CD4-positive, alpha-beta memory T cell (primary cell): ENCODE results near the gene FRMD1. TPM values are rescaled to one million over a fixed set of nuclear protein-coding genes. Genes with fewer than 3 reads are reported as not detected.

Experiments used
- CTCF ChIA-PET: fragments of 350-600 bp; sonication (Branson Sonifier 250); formaldehyde crosslinking; loops from one replicate; lab custom pipeline; 2021; ENCODE audit warnings: inconsistent platforms; ENCODE audit not compliant: partially characterized antibody; lab: Charles Lee
- POLR2A ChIA-PET: fragments of 350-600 bp; sonication (Branson Sonifier 250); formaldehyde crosslinking; loops from one replicate; lab custom pipeline; 2021; ENCODE audit not compliant: partially characterized antibody; lab: Charles Lee
- DNase-seq, 5 donors: peaks; one replicate each; pipeline versions ENCODE4 v3.0.0 to v3.0.0-alpha.2; 2020 to 2022; ENCODE audit warnings: mixed read lengths in 1 of 5
- H3K27ac ChIP-seq: one replicate; pipeline ENCODE4 v1.7.0; 2013; ENCODE audit warnings: low read depth, low read length
- H3K27me3 ChIP-seq: 2 replicates; pipeline ENCODE4 v1.7.0; 2013; ENCODE audit warnings: mild to moderate bottlenecking, low read length, moderate library complexity; ENCODE audit not compliant: insufficient read depth
- H3K36me3 ChIP-seq: 2 replicates; pipeline ENCODE4 v1.7.0; 2013; ENCODE audit warnings: mild to moderate bottlenecking, low read length, moderate library complexity; ENCODE audit not compliant: insufficient read depth
- H3K4me1 ChIP-seq: 2 replicates; pipeline ENCODE4 v1.7.0; 2013; ENCODE audit warnings: mild to moderate bottlenecking, low read length, moderate library complexity; ENCODE audit not compliant: insufficient read depth
- H3K4me3 ChIP-seq, 2 donors: one replicate each; pipeline ENCODE4 v1.7.0; 2013; ENCODE audit warnings: low read length in 2 of 2, mild to moderate bottlenecking in 1 of 2
- H3K9me3 ChIP-seq, 2 donors: one replicate each; pipeline ENCODE4 v1.7.0; 2013; ENCODE audit warnings: low read length in 2 of 2, control low read depth in 1 of 2; ENCODE audit not compliant: control insufficient read depth in 1 of 2
- H3K27ac Mint-ChIP-seq, 7 donors: one replicate each; pipeline ENCODE4 v1.8.0; 2020 to 2021; ENCODE audit warnings: mixed read lengths in 7 of 7, mild to moderate bottlenecking in 6 of 7, inconsistent platforms in 3 of 7, moderate library complexity in 3 of 7
- H3K27me3 Mint-ChIP-seq, 2 donors: one replicate each; pipeline ENCODE4 v1.8.0; 2020 to 2021; ENCODE audit warnings: mixed read lengths in 2 of 2
- H3K36me3 Mint-ChIP-seq, 2 donors: one replicate each; pipeline ENCODE4 v1.8.0; 2020 to 2021; ENCODE audit warnings: mixed read lengths in 2 of 2, inconsistent platforms in 1 of 2, mild to moderate bottlenecking in 1 of 2
- H3K4me1 Mint-ChIP-seq, 4 donors: one replicate each; pipeline ENCODE4 v1.8.0; 2020 to 2021; ENCODE audit warnings: mixed read lengths in 4 of 4, mild to moderate bottlenecking in 1 of 4
- H3K4me3 Mint-ChIP-seq, 8 donors: one replicate each; pipeline ENCODE4 v1.8.0; 2020 to 2021; ENCODE audit warnings: mixed read lengths in 8 of 8, mild to moderate bottlenecking in 7 of 8, moderate library complexity in 6 of 8, inconsistent platforms in 3 of 8
- H3K9me3 Mint-ChIP-seq, 8 donors: one replicate each; pipeline ENCODE4 v1.8.0; 2020 to 2021; ENCODE audit warnings: mixed read lengths in 8 of 8, mild to moderate bottlenecking in 5 of 8, inconsistent platforms in 3 of 8, moderate library complexity in 1 of 8
- intact Hi-C: fragments of 100-400 bp; cut with micrococcal nuclease; formaldehyde crosslinking; loops from one replicate; pipeline ENCODE4 v1.15.1; 2023
- polyA plus RNA-seq, 2 donors: library from polyadenylated mRNA; unstranded; fragments of 300-500 nt; fragmentation: Illumina TruSeq; gene quantifications; one replicate each; pipeline ENCODE4 v1.2.3, GENCODE V29; 2021
- total RNA-seq, 2 experiments: library from RNA; stranded (reverse); gene quantifications; one replicate each; pipeline ENCODE4 v1.2.3, GENCODE V29; 2021

Gene FRMD1
- total and polyA plus RNA-seq, 4 experiments from 2014 or later: not detected

DNA sequence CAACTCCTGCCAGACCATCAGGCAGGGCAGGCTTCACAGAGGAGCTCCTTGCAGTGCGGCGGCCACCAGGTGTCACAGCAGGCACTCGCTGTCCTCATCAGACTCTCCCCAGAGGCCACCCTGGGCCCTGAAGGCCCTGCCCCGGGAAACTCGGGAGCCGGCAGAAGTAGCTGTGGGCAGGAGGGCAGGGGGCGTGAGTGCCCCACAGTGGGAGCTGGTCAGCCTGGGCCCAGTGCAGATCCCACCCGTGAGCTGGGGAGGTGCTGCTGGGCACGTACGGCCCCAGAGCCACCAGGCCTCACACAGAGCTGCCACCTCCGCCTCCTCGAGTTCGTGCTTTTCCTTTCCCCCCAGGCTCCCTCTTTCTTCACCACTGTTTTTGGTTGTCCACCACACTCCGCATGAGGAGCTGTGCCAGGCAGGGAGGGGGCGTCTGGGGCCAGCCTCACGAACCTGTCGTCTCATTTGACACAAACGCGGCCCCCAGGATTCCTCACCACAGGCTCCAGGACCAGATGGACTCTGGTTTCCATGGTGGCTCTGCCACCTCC is 33.8 kb downstream of the FRMD1 start:
- Mint-ChIP-seq H3K4me3 (no peak overlapping the region), H3K9me3 (peaks cover 0 to 16% (median 9%) of the 10 kb centered on the region in 8 donors), H3K27me3 (no peaks in the 10 kb centered on the region), H3K4me1 (no peaks in the 10 kb centered on the region), H3K27ac (no peak overlapping the region), H3K36me3 (no peaks in the 10 kb centered on the region)
- H3K36me3 ChIP-seq: no peaks in the 10 kb centered on the region
- ChIA-PET POLR2A (no interaction called here), CTCF (no interaction called here)
- DNase-seq: no peak
- no peaks in the 10 kb centered on the region for H3K4me1 ChIP-seq
- no peak overlapping the region for H3K4me3 ChIP-seq
- intact Hi-C loops: no loop called here
- no peak overlapping the region for H3K27ac ChIP-seq
- H3K27me3 ChIP-seq: no peaks in the 10 kb centered on the region
- H3K9me3 ChIP-seq: no peaks in the 10 kb centered on the region

DNA sequence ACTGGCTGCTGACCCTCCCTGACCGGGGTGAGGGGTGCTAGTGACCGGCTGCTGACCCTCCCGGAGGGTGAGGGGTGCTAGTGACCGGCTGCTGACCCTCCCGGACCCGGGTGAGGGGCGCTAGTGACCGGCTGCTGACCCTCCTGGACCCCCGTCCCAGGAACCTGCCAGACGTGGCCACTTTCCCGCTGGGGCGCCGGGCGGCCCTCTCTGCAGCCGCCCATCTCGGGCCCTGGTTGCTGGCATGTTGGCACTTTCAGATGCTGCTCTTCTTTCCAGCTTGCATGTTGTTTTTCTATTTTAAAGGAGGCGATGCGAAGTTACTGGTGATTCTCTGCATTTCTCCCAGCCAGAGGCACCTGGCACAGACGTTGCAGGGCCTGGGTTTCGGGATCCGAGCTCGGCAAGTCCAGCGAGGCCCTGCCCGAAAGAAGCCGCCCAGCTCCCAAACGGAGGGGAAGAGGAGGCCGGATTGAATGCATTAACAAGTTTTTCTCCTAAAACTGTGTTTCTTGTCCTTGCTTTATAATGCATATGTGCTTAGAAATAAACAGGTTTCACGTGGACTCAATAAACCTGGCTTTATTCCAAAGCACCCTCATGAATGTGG is 34.4 kb downstream of the FRMD1 start:
- no peak overlapping the region for H3K4me3 Mint-ChIP-seq
- H3K9me3 ChIP-seq: no peaks in the 10 kb centered on the region
- no peak overlapping the region for H3K27ac Mint-ChIP-seq
- H3K36me3 Mint-ChIP-seq: no peaks in the 10 kb centered on the region
- ChIA-PET POLR2A (no interaction called here), CTCF (no interaction called here)
- no peaks in the 10 kb centered on the region for H3K27me3 ChIP-seq
- intact Hi-C loops: no loop called here
- DNase-seq: no peak
- no peak overlapping the region for H3K27ac ChIP-seq
- H3K4me1 Mint-ChIP-seq: no peaks in the 10 kb centered on the region
- H3K4me3 ChIP-seq: no peak overlapping the region
- no peaks in the 10 kb centered on the region for H3K36me3 ChIP-seq
- peaks cover 0 to 22% (median 14%) of the 10 kb centered on the region in 8 donors for H3K9me3 Mint-ChIP-seq
- H3K4me1 ChIP-seq: no peaks in the 10 kb centered on the region
- H3K27me3 Mint-ChIP-seq: no peaks in the 10 kb centered on the region

DNA sequence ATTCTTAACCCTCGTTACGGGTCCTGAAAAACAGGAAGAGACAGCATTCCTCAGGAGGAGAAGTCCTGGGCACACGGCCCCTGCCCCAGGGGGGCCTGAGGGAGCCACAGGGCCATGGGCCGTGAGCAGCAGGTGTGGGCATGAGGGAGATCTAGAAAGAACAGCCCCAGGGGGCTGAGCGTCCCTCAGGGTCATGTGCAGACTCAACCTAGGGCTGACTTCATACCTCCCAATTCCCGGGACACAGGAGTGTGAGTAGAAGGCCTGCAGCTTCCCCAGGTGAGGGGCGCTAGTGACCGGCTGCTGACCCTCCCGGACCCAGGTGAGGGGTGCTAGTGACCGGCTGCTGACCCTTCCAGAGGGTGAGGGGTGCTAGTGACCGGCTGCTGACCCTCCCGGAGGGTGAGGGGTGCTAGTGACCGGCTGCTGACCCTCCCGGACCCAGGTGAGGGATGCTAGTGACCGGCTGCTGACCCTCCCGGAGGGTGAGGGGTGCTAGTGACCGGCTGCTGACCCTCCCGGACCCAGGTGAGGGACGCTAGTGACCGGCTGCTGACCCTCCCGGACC is 35.1 kb downstream of the FRMD1 start:
- CTCF ChIA-PET: no interaction called here
- Histone ChIP-seq H3K4me3 (no peak overlapping the region), H3K9me3 (no peaks in the 10 kb centered on the region), H3K27ac (no peak overlapping the region), H3K36me3 (no peaks in the 10 kb centered on the region), H3K27me3 (no peaks in the 10 kb centered on the region), H3K4me1 (no peaks in the 10 kb centered on the region)
- peaks cover 0 to 26% (median 18%) of the 10 kb centered on the region in 8 donors for H3K9me3 Mint-ChIP-seq
- no peak for DNase-seq
- intact Hi-C loops: no loop called here
- no peaks in the 10 kb centered on the region for H3K27me3 Mint-ChIP-seq
- POLR2A ChIA-PET: no interaction called here
- H3K4me1 Mint-ChIP-seq: no peaks in the 10 kb centered on the region
- H3K4me3 Mint-ChIP-seq: no peak overlapping the region
- H3K27ac Mint-ChIP-seq: no peak overlapping the region
- no peaks in the 10 kb centered on the region for H3K36me3 Mint-ChIP-seq

DNA sequence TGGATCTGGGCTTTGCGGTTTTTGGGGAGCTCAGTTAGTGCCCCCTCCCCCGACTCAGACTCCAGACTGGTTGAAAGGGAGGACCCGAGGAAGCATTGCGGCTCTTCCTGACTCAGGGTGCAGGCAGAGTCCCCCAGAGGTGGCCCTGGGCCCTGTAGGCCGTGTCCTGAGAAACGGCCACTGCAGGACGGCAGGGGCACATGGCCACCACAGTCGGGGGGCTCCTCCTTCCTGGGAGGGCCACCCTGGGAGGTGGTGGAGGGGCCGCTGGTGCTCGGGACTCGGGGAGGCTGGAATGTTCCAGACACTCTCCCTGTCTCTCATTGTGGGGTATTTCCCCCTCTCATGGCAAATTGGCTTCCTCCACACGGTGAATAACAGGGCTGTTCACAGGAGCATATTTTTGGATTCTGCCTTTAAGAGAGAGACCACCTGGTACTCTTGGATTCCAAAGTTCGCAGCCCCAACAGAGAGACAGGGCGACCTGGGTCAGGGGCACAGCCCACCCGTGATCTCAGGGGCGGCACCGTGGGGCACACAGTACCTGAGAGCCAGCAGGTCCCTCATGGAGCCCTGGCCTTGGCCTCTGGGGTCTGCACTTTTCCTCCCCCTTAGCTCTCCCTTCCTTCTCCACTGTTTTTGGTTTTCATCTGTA is 35.7 kb downstream of the FRMD1 start:
- Histone ChIP-seq H3K4me1 (no peaks in the 10 kb centered on the region), H3K27ac (no peak overlapping the region), H3K27me3 (no peaks in the 10 kb centered on the region), H3K4me3 (no peak overlapping the region), H3K9me3 (no peaks in the 10 kb centered on the region), H3K36me3 (no peaks in the 10 kb centered on the region)
- H3K4me1 Mint-ChIP-seq: no peaks in the 10 kb centered on the region
- DNase-seq: no peak
- ChIA-PET POLR2A (no interaction called here), CTCF (no interaction called here)
- H3K36me3 Mint-ChIP-seq: no peaks in the 10 kb centered on the region
- no peak overlapping the region for H3K4me3 Mint-ChIP-seq
- H3K27ac Mint-ChIP-seq: no peak overlapping the region
- peaks cover 0 to 32% (median 23%) of the 10 kb centered on the region in 8 donors for H3K9me3 Mint-ChIP-seq
- intact Hi-C loops: no loop called here
- no peaks in the 10 kb centered on the region for H3K27me3 Mint-ChIP-seq

DNA sequence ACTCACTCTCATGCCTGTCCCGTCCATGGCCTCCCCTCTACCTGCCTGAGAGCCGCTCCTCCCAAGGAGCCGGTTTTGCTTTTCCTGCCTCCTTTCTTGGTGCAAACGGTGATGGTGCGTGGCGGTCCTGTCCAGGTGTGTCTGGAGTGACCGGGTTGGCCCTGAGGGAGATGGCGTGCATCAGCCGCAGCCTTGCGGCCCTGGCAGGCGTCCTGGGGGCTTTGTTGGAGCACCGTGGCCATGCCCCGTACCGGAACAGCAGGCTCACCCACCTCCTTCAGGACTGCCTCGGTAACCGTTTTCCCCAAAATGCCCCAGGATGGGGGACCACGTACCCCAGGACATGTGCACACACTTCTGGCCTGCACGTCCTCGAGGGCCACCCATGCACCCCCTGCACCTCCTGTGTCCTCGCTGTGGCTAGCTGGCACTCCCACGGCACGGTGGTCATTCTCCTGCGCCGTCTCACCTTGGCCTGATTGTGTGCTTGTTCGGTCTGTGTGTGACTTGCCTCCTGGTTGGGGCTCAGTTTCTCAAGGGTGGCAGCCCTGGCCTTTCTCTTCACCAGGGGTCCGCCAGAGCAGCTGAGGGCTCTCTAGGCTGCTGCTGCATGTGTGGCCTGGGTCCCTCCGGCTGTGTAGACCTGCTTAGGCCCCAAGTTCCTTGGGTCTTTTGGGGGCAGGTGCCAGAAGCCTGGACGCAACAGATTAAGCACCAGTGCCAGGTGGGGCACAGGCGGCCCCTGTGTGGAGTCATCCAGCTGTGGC is 36.4 kb downstream of the FRMD1 start:
- Mint-ChIP-seq H3K9me3 (peaks cover 0 to 38% (median 25%) of the 10 kb centered on the region in 8 donors), H3K4me3 (no peak overlapping the region), H3K27me3 (peaks cover 0 to 4% of the 10 kb centered on the region in 2 donors), H3K27ac (no peak overlapping the region), H3K36me3 (no peaks in the 10 kb centered on the region), H3K4me1 (no peaks in the 10 kb centered on the region)
- no peaks in the 10 kb centered on the region for H3K4me1 ChIP-seq
- H3K27me3 ChIP-seq: no peaks in the 10 kb centered on the region
- DNase-seq: no peak
- ChIA-PET POLR2A (no interaction called here), CTCF (no interaction called here)
- H3K36me3 ChIP-seq: no peaks in the 10 kb centered on the region
- intact Hi-C loops: no loop called here
- H3K4me3 ChIP-seq: no peak overlapping the region
- no peak overlapping the region for H3K27ac ChIP-seq
- H3K9me3 ChIP-seq: no peaks in the 10 kb centered on the region

DNA sequence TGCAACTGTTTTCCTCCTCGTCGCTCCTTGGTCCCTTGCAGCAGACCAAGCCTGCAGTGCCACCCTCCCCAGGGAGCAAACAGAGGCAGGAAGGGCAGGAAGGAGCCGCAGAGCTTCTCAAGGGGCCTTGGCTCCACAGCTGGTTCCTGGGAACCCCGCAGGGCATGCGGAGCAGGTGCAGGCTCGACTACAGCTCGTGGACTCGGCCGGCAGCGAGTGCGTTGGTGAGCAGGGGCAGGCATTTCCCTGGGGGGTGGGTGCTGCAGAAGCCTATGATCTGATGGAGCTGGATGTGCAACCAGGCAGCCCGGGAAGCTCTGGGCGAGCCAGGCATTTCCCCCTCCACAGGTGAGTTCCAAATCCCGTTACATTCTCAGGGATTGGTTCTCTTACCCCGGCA is 37.1 kb downstream of the FRMD1 start:
- ChIA-PET CTCF (no interaction called here), POLR2A (no interaction called here)
- intact Hi-C loops: no loop called here
- peaks cover 0 to 42% (median 28%) of the 10 kb centered on the region in 8 donors for H3K9me3 Mint-ChIP-seq
- H3K36me3 Mint-ChIP-seq: no peaks in the 10 kb centered on the region
- no peak overlapping the region for H3K4me3 ChIP-seq
- H3K4me3 Mint-ChIP-seq: no peak overlapping the region
- H3K27ac Mint-ChIP-seq: no peak overlapping the region
- H3K4me1 ChIP-seq: no peaks in the 10 kb centered on the region
- no peaks in the 10 kb centered on the region for H3K27me3 ChIP-seq
- H3K27ac ChIP-seq: no peak overlapping the region
- no peaks in the 10 kb centered on the region for H3K9me3 ChIP-seq
- H3K36me3 ChIP-seq: no peaks in the 10 kb centered on the region
- DNase-seq: no peak
- peaks cover 3 to 10% of the 10 kb centered on the region in 2 donors for H3K27me3 Mint-ChIP-seq
- no peaks in the 10 kb centered on the region for H3K4me1 Mint-ChIP-seq

DNA sequence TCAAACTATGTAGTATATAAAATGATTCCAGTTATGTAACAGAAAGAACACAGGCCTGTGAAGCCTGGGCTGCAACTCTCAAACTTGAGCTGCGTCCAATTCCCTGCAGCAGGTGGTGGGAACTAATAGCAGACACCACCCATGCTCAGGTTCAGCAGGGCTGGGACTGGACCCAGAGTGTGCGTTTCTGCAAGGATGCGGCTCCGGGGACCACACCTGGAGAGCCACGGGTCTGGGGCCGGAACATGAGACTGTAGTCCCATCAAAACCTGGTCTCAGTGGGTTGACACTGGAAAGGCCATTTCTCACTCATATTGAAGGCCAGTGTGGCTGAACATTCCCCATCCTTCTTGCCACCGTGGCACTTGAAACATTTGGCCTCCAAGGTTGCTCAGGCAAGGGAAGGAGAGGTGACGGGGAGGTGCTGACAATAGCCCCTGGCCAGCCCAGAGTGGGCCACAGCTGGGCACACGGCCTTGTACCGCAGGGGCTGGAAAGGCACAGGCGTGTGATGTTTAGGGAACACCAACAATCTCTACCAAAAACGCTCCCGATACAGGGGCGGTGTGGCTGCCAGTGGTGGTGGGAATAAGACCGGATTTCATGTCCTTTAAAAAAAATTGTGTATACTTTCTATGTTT is 38.0 kb downstream of the FRMD1 start:
- no peak overlapping the region for H3K27ac ChIP-seq
- ChIA-PET POLR2A (no interaction called here), CTCF (no interaction called here)
- peaks cover 8 to 12% of the 10 kb centered on the region in 2 donors for H3K27me3 Mint-ChIP-seq
- no peak for DNase-seq
- H3K4me1 Mint-ChIP-seq: peaks cover 0 to 3% (median 1%) of the 10 kb centered on the region in 4 donors
- no peaks in the 10 kb centered on the region for H3K9me3 ChIP-seq
- H3K27ac Mint-ChIP-seq: no peak overlapping the region
- H3K4me3 Mint-ChIP-seq: no peak overlapping the region
- H3K36me3 ChIP-seq: no peaks in the 10 kb centered on the region
- no peaks in the 10 kb centered on the region for H3K36me3 Mint-ChIP-seq
- no peak overlapping the region for H3K4me3 ChIP-seq
- H3K4me1 ChIP-seq: no peaks in the 10 kb centered on the region
- intact Hi-C loops: no loop called here
- no peaks in the 10 kb centered on the region for H3K27me3 ChIP-seq
- H3K9me3 Mint-ChIP-seq: peaks cover 0 to 44% (median 29%) of the 10 kb centered on the region in 8 donors
